ENCODE results near the gene KLHL2. TPM values are rescaled to one million over a fixed set of nuclear protein-coding genes. Genes with fewer than 3 reads are reported as not detected.

KLHL2 gene
- total and polyA plus RNA-seq, 9 of the 15 experiments (the other 6 are each of a cell fraction or from before 2014, with no cell fraction given) = 2.5 to 11.3 (median 6.1) TPM

DNA sequence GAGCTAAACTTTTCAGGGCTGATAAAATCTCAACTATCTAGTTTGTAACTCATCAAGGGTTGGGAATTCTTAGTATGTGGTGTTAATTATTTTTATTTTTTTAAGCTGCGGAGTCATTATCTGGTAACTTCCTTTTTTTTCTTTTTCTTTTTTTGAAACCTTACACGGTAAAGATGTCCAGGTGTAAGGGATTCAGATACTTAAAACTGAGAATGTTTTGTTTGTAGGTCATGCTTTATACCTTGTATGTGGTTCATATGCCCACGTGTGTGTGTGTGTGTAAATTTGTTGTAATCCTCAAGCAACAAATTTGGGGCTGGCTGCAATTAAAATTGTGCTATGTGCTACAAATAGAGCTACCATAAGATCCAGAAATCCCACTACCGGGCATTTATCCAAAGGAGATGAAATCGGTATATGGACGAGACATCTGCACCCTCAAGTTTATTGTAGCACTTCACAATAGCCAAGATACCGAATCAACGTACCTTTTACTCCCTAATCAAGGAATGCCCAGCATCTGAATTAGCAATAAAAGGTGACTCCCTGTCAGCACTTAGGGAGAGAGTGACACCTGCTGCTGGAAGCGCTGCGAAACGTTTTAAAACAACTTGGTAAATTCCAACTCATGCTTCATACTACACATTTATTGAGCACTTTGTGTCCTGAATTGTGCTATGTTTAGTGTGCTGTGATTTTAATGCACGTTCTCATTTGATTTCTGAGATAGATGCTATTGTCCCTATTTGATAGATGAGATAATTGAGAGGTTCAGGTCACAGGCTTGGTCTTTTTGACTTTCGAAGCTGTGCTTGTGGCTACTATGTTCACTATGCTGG lies 136.2 kb downstream of the KLHL2 start (continued):
- TF ChIP-seq HEY1 (CRISPR knock-in tag; IDR thresholded peaks at IDR 0.05; ENCODE audit: borderline replicate concordance) = no peak
- TF ChIP-seq TAF1 (IDR thresholded peaks at IDR 0.05; ENCODE audit: control insufficient read depth, extremely low read depth, insufficient read depth, low read length, severe bottlenecking) = no peak
- no peak for TF ChIP-seq ZNF79 (CRISPR knock-in tag; IDR thresholded peaks at IDR 0.05; ENCODE audit: low read depth)
- TF ChIP-seq POLR2AphosphoS5 (IDR thresholded peaks at IDR 0.05; ENCODE audit: control insufficient read depth, insufficient read depth, low read depth, low read length) = 0 out of 2 replicates have a peak, but pooled peaks have one; percentile 32
- TF ChIP-seq, protein P1, sequence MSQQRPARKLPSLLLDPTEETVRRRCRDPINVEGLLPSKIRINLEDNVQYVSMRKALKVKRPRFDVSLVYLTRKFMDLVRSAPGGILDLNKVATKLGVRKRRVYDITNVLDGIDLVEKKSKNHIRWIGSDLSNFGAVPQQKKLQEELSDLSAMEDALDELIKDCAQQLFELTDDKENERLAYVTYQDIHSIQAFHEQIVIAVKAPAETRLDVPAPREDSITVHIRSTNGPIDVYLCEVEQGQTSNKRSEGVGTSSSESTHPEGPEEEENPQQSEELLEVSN (IDR thresholded peaks at IDR 0.05; ENCODE audit: borderline replicate concordance in 1 of 2, extremely low read depth in 1 of 2, insufficient read depth in 1 of 2, insufficient read length in 1 of 2, low read depth in 1 of 2, low read length in 1 of 2, poor library complexity in 1 of 2, severe bottlenecking in 1 of 2) = no peak
- TF ChIP-seq ZNF830 (CRISPR knock-in tag; IDR thresholded peaks at IDR 0.05) = no peak
- TF ChIP-seq, protein P2, sequence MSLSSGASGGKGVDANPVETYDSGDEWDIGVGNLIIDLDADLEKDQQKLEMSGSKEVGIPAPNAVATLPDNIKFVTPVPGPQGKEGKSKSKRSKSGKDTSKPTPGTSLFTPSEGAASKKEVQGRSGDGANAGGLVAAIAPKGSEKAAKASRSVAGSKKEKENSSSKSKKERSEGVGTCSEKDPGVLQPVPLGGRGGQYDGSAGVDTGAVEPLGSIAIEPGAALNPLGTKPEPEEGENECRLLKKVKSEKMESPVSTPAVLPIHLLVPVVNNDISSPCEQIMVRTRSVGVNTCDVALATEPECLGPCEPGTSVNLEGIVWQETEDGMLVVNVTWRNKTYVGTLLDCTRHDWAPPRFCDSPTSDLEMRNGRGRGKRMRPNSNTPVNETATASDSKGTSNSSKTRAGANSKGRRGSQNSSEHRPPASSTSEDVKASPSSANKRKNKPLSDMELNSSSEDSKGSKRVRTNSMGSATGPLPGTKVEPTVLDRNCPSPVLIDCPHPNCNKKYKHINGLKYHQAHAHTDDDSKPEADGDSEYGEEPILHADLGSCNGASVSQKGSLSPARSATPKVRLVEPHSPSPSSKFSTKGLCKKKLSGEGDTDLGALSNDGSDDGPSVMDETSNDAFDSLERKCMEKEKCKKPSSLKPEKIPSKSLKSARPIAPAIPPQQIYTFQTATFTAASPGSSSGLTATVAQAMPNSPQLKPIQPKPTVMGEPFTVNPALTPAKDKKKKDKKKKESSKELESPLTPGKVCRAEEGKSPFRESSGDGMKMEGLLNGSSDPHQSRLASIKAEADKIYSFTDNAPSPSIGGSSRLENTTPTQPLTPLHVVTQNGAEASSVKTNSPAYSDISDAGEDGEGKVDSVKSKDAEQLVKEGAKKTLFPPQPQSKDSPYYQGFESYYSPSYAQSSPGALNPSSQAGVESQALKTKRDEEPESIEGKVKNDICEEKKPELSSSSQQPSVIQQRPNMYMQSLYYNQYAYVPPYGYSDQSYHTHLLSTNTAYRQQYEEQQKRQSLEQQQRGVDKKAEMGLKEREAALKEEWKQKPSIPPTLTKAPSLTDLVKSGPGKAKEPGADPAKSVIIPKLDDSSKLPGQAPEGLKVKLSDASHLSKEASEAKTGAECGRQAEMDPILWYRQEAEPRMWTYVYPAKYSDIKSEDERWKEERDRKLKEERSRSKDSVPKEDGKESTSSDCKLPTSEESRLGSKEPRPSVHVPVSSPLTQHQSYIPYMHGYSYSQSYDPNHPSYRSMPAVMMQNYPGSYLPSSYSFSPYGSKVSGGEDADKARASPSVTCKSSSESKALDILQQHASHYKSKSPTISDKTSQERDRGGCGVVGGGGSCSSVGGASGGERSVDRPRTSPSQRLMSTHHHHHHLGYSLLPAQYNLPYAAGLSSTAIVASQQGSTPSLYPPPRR (CRISPR knock-in tag; IDR thresholded peaks at IDR 0.05; ENCODE audit: borderline replicate concordance) = no peak
- peak; percentile 26; the same call in 1 of the 2 replicates for TF ChIP-seq CTBP1 (IDR thresholded peaks at IDR 0.05; ENCODE audit: borderline replicate concordance)
- TF ChIP-seq POLR2A (conservative IDR thresholded peaks at IDR 0.05) = peak; percentile 78
- no peak; the same call in 1 of the 2 replicates for TF ChIP-seq MBD2 (IDR thresholded peaks at IDR 0.05; ENCODE audit: borderline replicate concordance, low read depth)
- TF ChIP-seq ZBED1 (IDR thresholded peaks at IDR 0.05) = 0 out of 2 replicates have a peak, but pooled peaks have one; percentile 40
- no peak for TF ChIP-seq ZNF75A (CRISPR knock-in tag; IDR thresholded peaks at IDR 0.05)
- no peak for TF ChIP-seq HDAC2 (IDR thresholded peaks at IDR 0.05)
- no peak for TF ChIP-seq ZNF143 (CRISPR knock-in tag; IDR thresholded peaks at IDR 0.05)
- peak; percentile 61 for TF ChIP-seq POLR2B (IDR thresholded peaks at IDR 0.05; ENCODE audit: low read depth, partially characterized antibody)
- no peak for TF ChIP-seq HSF4 (CRISPR knock-in tag; IDR thresholded peaks at IDR 0.05; ENCODE audit: borderline replicate concordance)
- TF ChIP-seq TEAD4 (IDR thresholded peaks at IDR 0.05; ENCODE audit: low read length) = peak; percentile 22; the same call in 1 of the 2 replicates
- no peak for TF ChIP-seq TEAD4 (CRISPR knock-in tag; IDR thresholded peaks at IDR 0.05; ENCODE audit: borderline replicate concordance)
- TF ChIP-seq, protein P3, sequence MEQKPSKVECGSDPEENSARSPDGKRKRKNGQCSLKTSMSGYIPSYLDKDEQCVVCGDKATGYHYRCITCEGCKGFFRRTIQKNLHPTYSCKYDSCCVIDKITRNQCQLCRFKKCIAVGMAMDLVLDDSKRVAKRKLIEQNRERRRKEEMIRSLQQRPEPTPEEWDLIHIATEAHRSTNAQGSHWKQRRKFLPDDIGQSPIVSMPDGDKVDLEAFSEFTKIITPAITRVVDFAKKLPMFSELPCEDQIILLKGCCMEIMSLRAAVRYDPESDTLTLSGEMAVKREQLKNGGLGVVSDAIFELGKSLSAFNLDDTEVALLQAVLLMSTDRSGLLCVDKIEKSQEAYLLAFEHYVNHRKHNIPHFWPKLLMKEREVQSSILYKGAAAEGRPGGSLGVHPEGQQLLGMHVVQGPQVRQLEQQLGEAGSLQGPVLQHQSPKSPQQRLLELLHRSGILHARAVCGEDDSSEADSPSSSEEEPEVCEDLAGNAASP (IDR thresholded peaks at IDR 0.05) = no peak
- no peak for TF ChIP-seq CXXC5 (CRISPR knock-in tag; IDR thresholded peaks at IDR 0.05)
